Measurements from ENCODE around the gene HEPN1.

The HEPN1 gene

DNA sequence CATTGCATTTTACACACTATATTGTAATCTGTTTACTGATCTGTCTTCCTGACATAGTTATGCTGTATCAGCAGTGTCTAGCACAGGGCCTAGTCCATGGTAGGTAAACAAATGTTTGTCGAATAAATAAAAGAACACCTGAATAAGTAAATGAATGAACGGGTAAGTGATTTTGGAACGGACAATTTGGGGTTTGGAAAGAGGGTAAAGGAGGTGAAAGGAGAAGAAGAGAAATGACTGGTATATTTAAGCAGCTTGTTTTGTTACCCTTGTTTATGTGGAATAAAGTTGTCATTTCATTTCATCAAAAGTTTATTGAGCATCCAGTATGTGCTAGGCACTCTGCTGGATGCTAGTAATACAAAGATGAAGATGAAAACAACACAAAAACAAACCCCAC is at the start of gene HEPN1:
HEPN1 (plus strand) TSS at position 301 of the 400 bp plus-strand sequence.
- no peaks in the 10 kb centered on the region for H4K20me1 ChIP-seq (ENCODE audit: control insufficient read depth, insufficient read depth, low read depth, low read length)
- H3K9me2 ChIP-seq (replicated peaks; ENCODE audit: control insufficient read depth, low read length), result no peaks in the 10 kb centered on the region
- no peaks in the 10 kb centered on the region for H3K4me1 ChIP-seq (ENCODE audit: control insufficient read depth, low read length)
- no peak within 1 kb of the TSS for H3K4me3 ChIP-seq (ENCODE audit: low read length)
- H3K36me3 ChIP-seq (ENCODE audit: control insufficient read depth, low read length), result no peaks in the 10 kb centered on the region
- no peaks in the 10 kb centered on the region for H3F3A ChIP-seq (ENCODE audit: control insufficient read depth, insufficient read depth)
- no peak for TF ChIP-seq EZH2phosphoT487 (IDR thresholded peaks at IDR 0.05; ENCODE audit: borderline replicate concordance, low read length)
- TF ChIP-seq, protein P1, sequence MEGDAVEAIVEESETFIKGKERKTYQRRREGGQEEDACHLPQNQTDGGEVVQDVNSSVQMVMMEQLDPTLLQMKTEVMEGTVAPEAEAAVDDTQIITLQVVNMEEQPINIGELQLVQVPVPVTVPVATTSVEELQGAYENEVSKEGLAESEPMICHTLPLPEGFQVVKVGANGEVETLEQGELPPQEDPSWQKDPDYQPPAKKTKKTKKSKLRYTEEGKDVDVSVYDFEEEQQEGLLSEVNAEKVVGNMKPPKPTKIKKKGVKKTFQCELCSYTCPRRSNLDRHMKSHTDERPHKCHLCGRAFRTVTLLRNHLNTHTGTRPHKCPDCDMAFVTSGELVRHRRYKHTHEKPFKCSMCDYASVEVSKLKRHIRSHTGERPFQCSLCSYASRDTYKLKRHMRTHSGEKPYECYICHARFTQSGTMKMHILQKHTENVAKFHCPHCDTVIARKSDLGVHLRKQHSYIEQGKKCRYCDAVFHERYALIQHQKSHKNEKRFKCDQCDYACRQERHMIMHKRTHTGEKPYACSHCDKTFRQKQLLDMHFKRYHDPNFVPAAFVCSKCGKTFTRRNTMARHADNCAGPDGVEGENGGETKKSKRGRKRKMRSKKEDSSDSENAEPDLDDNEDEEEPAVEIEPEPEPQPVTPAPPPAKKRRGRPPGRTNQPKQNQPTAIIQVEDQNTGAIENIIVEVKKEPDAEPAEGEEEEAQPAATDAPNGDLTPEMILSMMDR (IDR thresholded peaks at IDR 0.05; ENCODE audit: low read depth, low read length, poor library complexity, severe bottlenecking), result no peak
- H3K27ac ChIP-seq (ENCODE audit: low read depth, low read length), result no peak within 1 kb of the TSS
- no peaks in the 10 kb centered on the region for H3K79me2 ChIP-seq (ENCODE audit: control insufficient read depth, low read length)
- no peaks in the 10 kb centered on the region for H3K9me3 ChIP-seq (ENCODE audit: control insufficient read depth, insufficient read depth, low read length)
- H3K27me3 ChIP-seq (ENCODE audit: control insufficient read depth, low read length), result peaks cover 3% of the 10 kb centered on the region; the same call in 1 of the 2 replicates
- no peak within 1 kb of the TSS for H3K4me2 ChIP-seq (ENCODE audit: low read length)

DNA sequence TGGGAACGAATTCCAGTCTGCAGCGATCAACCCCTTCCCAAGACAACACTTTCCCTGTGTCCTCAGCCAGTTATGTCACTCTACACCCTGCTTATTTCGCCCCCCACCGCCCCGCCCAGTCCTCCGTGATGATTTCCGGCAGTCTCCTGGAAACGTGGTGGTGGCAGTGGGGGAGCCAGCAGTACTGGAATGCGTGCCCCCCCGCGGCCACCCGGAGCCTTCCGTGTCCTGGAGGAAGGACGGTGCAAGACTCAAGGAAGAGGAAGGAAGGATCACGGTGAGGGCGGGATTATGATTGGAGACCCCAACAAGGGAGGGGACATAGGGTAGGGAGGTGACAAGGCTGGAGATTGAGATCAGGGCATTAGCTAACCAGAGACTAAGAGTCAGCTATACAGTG is 49.7 kb upstream of the HEPN1 start:
- no peaks in the 10 kb centered on the region for H3K36me3 ChIP-seq (ENCODE audit: control insufficient read depth, low read length)
- no peaks in the 10 kb centered on the region for H3K79me2 ChIP-seq (ENCODE audit: control insufficient read depth, low read length)
- no peaks in the 10 kb centered on the region for H3K4me1 ChIP-seq (ENCODE audit: control insufficient read depth, low read length)
- H3K27ac ChIP-seq (ENCODE audit: low read depth, low read length), result no peak overlapping the region
- TF ChIP-seq EZH2phosphoT487 (IDR thresholded peaks at IDR 0.05; ENCODE audit: borderline replicate concordance, low read length), result no peak
- TF ChIP-seq, protein P1 (IDR thresholded peaks at IDR 0.05; ENCODE audit: low read depth, low read length, poor library complexity, severe bottlenecking), result no peak
- no peaks in the 10 kb centered on the region for H4K20me1 ChIP-seq (ENCODE audit: control insufficient read depth, insufficient read depth, low read depth, low read length)
- H3K9me2 ChIP-seq (replicated peaks; ENCODE audit: control insufficient read depth, low read length), result no peaks in the 10 kb centered on the region
- no peaks in the 10 kb centered on the region for H3K9me3 ChIP-seq (ENCODE audit: control insufficient read depth, insufficient read depth, low read length)
- no peak overlapping the region for H3K4me2 ChIP-seq (ENCODE audit: low read length)
- no peaks in the 10 kb centered on the region for H3F3A ChIP-seq (ENCODE audit: control insufficient read depth, insufficient read depth)
- no peak overlapping the region for H3K4me3 ChIP-seq (ENCODE audit: low read length)
- H3K27me3 ChIP-seq (ENCODE audit: control insufficient read depth, low read length), result peaks cover 31% of the 10 kb centered on the region

DNA sequence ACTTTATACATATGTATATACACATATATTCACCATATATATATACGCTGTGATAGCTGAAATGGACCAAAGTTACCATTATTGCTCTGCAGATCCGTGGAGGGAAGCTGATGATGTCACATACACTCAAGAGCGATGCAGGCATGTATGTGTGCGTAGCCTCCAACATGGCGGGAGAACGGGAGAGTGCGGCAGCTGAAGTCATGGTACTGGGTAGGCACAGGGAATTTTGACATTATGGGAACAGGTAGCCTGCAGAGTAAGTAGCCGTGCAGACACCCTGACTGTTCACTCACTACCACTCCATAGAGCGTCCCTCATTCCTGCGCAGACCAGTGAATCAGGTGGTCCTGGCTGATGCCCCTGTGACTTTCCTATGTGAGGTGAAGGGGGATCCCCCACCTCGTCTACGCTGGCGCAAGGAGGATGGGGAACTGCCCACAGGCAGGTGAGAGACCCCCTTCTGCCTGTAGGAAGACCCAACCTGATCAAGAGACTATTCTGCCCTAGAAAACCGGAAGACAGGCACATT is 49.1 kb upstream of the HEPN1 start:
- Histone ChIP-seq H3K4me1 (ENCODE audit: control insufficient read depth, low read length) (no peaks in the 10 kb centered on the region), H3K9me2 (replicated peaks; ENCODE audit: control insufficient read depth, low read length) (no peaks in the 10 kb centered on the region), H3K79me2 (ENCODE audit: control insufficient read depth, low read length) (no peaks in the 10 kb centered on the region), H3K36me3 (ENCODE audit: control insufficient read depth, low read length) (no peaks in the 10 kb centered on the region), H3K27ac (ENCODE audit: low read depth, low read length) (no peak overlapping the region), H3K27me3 (ENCODE audit: control insufficient read depth, low read length) (peaks cover 28% of the 10 kb centered on the region), H4K20me1 (ENCODE audit: control insufficient read depth, insufficient read depth, low read depth, low read length) (no peaks in the 10 kb centered on the region), H3K9me3 (ENCODE audit: control insufficient read depth, insufficient read depth, low read length) (no peaks in the 10 kb centered on the region), H3K4me2 (ENCODE audit: low read length) (no peak overlapping the region), H3K4me3 (ENCODE audit: low read length) (no peak overlapping the region), H3F3A (ENCODE audit: control insufficient read depth, insufficient read depth) (no peaks in the 10 kb centered on the region)
- TF ChIP-seq, protein P1 (IDR thresholded peaks at IDR 0.05; ENCODE audit: low read depth, low read length, poor library complexity, severe bottlenecking), result no peak
- TF ChIP-seq EZH2phosphoT487 (IDR thresholded peaks at IDR 0.05; ENCODE audit: borderline replicate concordance, low read length), result no peak

All from DOHH2 (cell line).